H1 (cell line): ENCODE data around the gene CAMTA1. TPM values are rescaled to one million over a fixed set of nuclear protein-coding genes. Genes with fewer than 3 reads are reported as not detected.

Experiments
- CTCF ChIA-PET: fragments of 300-600 bp; sonication (Branson Sonifier 250); formaldehyde crosslinking; loops from one replicate; lab custom pipeline; 2021; ENCODE audit not compliant: partially characterized antibody; lab: Charles Lee
- POLR2A ChIA-PET: fragments of 300-600 bp; sonication (Branson Sonifier 250); formaldehyde crosslinking; loops from one replicate; lab custom pipeline; 2021; ENCODE audit warnings: inconsistent platforms; ENCODE audit not compliant: partially characterized antibody; lab: Charles Lee
- DNase-seq, 2 experiments: peaks; one replicate each; pipeline versions ENCODE4 v3.0.0 to v3.0.0-alpha.2; 2010 to 2022; ENCODE audit warnings: low spot score in 2 of 2, low read depth in 1 of 2, mixed read lengths in 1 of 2
- FAIRE-seq: peaks from 2 replicates; lab custom pipeline; 2011; peaks lifted over from hg19 to GRCh38; lab: Jason Lieb, UNC
- H2AFZ ChIP-seq: 2 replicates; pipeline ENCODE4 v1.8.1; 2012; ENCODE audit warnings: low read length, inconsistent platforms
- H2AK5ac ChIP-seq: 2 replicates; pipeline ENCODE4 v1.6.1; 2013; ENCODE audit warnings: low read depth, low read length
- H2BK120ac ChIP-seq: replicated peaks from 2 replicates; pipeline ENCODE3; 2013; ENCODE audit warnings: low read depth, low read length, inconsistent platforms
- H2BK12ac ChIP-seq: 2 replicates; pipeline ENCODE4 v1.6.1; 2013; ENCODE audit warnings: low read depth, low read length
- H2BK15ac ChIP-seq: 2 replicates; pipeline ENCODE4 v1.6.1; 2013; ENCODE audit warnings: low read length
- H2BK20ac ChIP-seq: 2 replicates; pipeline ENCODE4 v1.6.1; 2013; ENCODE audit warnings: low read length
- H2BK5ac ChIP-seq: 2 replicates; pipeline ENCODE4 v1.6.1; 2013; ENCODE audit warnings: low read depth, low read length
- H3K14ac ChIP-seq: 2 replicates; pipeline ENCODE4 v1.6.1; 2013; ENCODE audit warnings: inconsistent platforms; ENCODE audit not compliant: insufficient read length
- H3K18ac ChIP-seq: 2 replicates; pipeline ENCODE4 v1.6.1; 2013; ENCODE audit warnings: low read length; ENCODE audit errors: extremely low read depth
- H3K23ac ChIP-seq: 2 replicates; pipeline ENCODE4 v1.6.1; 2013; ENCODE audit warnings: inconsistent platforms; ENCODE audit not compliant: insufficient read length
- H3K23me2 ChIP-seq: 2 replicates; pipeline ENCODE4 v1.6.1; 2013; ENCODE audit warnings: low read depth, low read length
- H3K27ac ChIP-seq: 2 replicates; pipeline ENCODE4 v1.6.1; 2011; ENCODE audit warnings: low read depth, low read length, inconsistent platforms
- H3K27me3 ChIP-seq, 4 experiments: replicated peaks in 1 of 4; 1 replicate in 1 of 4; 2 replicates in 3 of 4; pipeline versions ENCODE4 v1.6.1 to v1.8.1; 2011 to 2013; ENCODE audit warnings: low read length in 3 of 4, mild to moderate bottlenecking in 3 of 4, inconsistent platforms in 2 of 4, mixed read lengths in 2 of 4, moderate library complexity in 1 of 4; ENCODE audit not compliant: control insufficient read depth in 3 of 4, insufficient read depth in 3 of 4; ENCODE audit errors: extremely low read depth in 1 of 4
- H3K36me3 ChIP-seq, 4 experiments: 2 replicates each; pipeline versions ENCODE4 v1.6.1 to v1.8.1; 2011 to 2013; ENCODE audit warnings: mild to moderate bottlenecking in 4 of 4, low read length in 3 of 4, moderate library complexity in 2 of 4, control low read depth in 1 of 4, inconsistent platforms in 1 of 4; ENCODE audit not compliant: insufficient read depth in 4 of 4, control insufficient read depth in 2 of 4
- H3K4ac ChIP-seq: replicated peaks from 2 replicates; pipeline ENCODE3; 2013; ENCODE audit warnings: low read length, low read depth, mixed read lengths, inconsistent platforms; ENCODE audit not compliant: insufficient read length
- H3K4me1 ChIP-seq, 4 experiments: replicated peaks in 1 of 4; 1 replicate in 1 of 4; 2 replicates in 3 of 4; pipeline versions ENCODE4 v1.6.1 to v1.8.1; 2011 to 2013; ENCODE audit warnings: low read length in 3 of 4, inconsistent platforms in 2 of 4, mixed read lengths in 1 of 4; ENCODE audit not compliant: insufficient read depth in 4 of 4, control insufficient read depth in 3 of 4
- H3K4me2 ChIP-seq, 2 experiments: 2 replicates each; pipeline versions ENCODE4 v1.6.1 to v1.8.1; 2011 to 2013; ENCODE audit warnings: low read depth in 2 of 2, low read length in 2 of 2, control low read depth in 1 of 2, inconsistent platforms in 1 of 2, mild to moderate bottlenecking in 1 of 2; ENCODE audit not compliant: insufficient read depth in 1 of 2
- H3K4me3 ChIP-seq, 4 experiments: fragments of 200-600, 300-600 bp in 1 of 4; sonication (generic), shearing (Covaris generic), sonication (Bioruptor Twin) in 1 of 4; 2 replicates each; pipeline versions ENCODE4 v1.5.1 to v1.8.1; 2011 to 2016; ENCODE audit warnings: low read length in 4 of 4, low read depth in 3 of 4, control low read depth in 2 of 4, inconsistent platforms in 2 of 4, mild to moderate bottlenecking in 2 of 4, mixed read lengths in 1 of 4, moderate library complexity in 1 of 4; ENCODE audit not compliant: insufficient read depth in 2 of 4; ENCODE audit errors: extremely low read depth in 1 of 4
- H3K56ac ChIP-seq: replicated peaks from 2 replicates; pipeline ENCODE3; 2013; ENCODE audit warnings: low read depth, mild to moderate bottlenecking, mixed read lengths, low read length, inconsistent platforms; ENCODE audit not compliant: insufficient read length
- H3K79me1 ChIP-seq: 2 replicates; pipeline ENCODE4 v1.6.1; 2013; ENCODE audit warnings: low read depth, low read length, control low read depth
- H3K79me2 ChIP-seq, 2 experiments: 2 replicates each; pipeline versions ENCODE4 v1.6.1 to v1.8.1; 2012 to 2013; ENCODE audit warnings: low read length in 2 of 2, mild to moderate bottlenecking in 2 of 2, inconsistent platforms in 1 of 2; ENCODE audit not compliant: insufficient read depth in 2 of 2, control insufficient read depth in 1 of 2
- H3K9ac ChIP-seq, 4 experiments: replicated peaks in 1 of 4; 1 replicate in 1 of 4; 2 replicates in 3 of 4; pipeline versions ENCODE4 v1.6.1 to v1.8.1; 2011 to 2013; ENCODE audit warnings: low read depth in 3 of 4, low read length in 3 of 4, control low read depth in 2 of 4, mild to moderate bottlenecking in 2 of 4, moderate library complexity in 2 of 4, inconsistent platforms in 1 of 4; ENCODE audit errors: extremely low read depth in 1 of 4
- H3K9me3 ChIP-seq, 2 experiments: 2 replicates each; pipeline versions ENCODE4 v1.6.1 to v1.8.1; 2012 to 2013; ENCODE audit warnings: mild to moderate bottlenecking in 2 of 2, moderate library complexity in 2 of 2, control low read depth in 1 of 2, inconsistent platforms in 1 of 2, low read depth in 1 of 2, low read length in 1 of 2, mixed read lengths in 1 of 2; ENCODE audit not compliant: insufficient read depth in 2 of 2
- H4K20me1 ChIP-seq, 2 experiments: replicated peaks in 1 of 2; 2 replicates each; pipeline versions ENCODE3 to v1.8.1; 2011 to 2013; ENCODE audit warnings: inconsistent platforms in 2 of 2, low read length in 2 of 2, mild to moderate bottlenecking in 1 of 2; ENCODE audit not compliant: insufficient read depth in 2 of 2, control insufficient read depth in 1 of 2
- H4K5ac ChIP-seq: 2 replicates; pipeline ENCODE4 v1.6.1; 2013; ENCODE audit warnings: low read length, low read depth, mixed read lengths, inconsistent platforms; ENCODE audit not compliant: insufficient read length
- H4K8ac ChIP-seq: 2 replicates; pipeline ENCODE4 v1.8.0; 2013; ENCODE audit warnings: mild to moderate bottlenecking, moderate library complexity, low read length, inconsistent platforms; ENCODE audit not compliant: insufficient read depth; ENCODE audit errors: extremely low read depth
- H4K91ac ChIP-seq: replicated peaks from 2 replicates; pipeline ENCODE3; 2013; ENCODE audit warnings: low read length, mixed read lengths, inconsistent platforms; ENCODE audit not compliant: insufficient read length
- CBX8 ChIP-seq: fragments of 300-800, 300-1000 bp; sonication (generic); IDR thresholded peaks from 2 replicates; pipeline ENCODE4 v1.7.1; 2016; ENCODE audit warnings: low read depth, low read length, borderline replicate concordance
- POLR2AphosphoS5 ChIP-seq: IDR thresholded peaks from 2 replicates; pipeline ENCODE4 v1.6.1; 2011; ENCODE audit warnings: low read depth, low read length
- RXRA ChIP-seq: IDR thresholded peaks from 2 replicates; pipeline ENCODE4 v1.6.1; 2011; ENCODE audit warnings: low read depth, mild to moderate bottlenecking, low read length, moderate library complexity; ENCODE audit not compliant: insufficient read depth
- SP1 ChIP-seq: IDR thresholded peaks from 2 replicates; pipeline ENCODE4 v1.6.1; 2011; ENCODE audit warnings: low read depth, low read length
- SP4 ChIP-seq: IDR thresholded peaks from 2 replicates; pipeline ENCODE4 v1.6.1; 2012; ENCODE audit warnings: low read length, inconsistent platforms
- WGBS, 2 experiments: shearing (Covaris generic) in 1 of 2; methylation state at CpG; one replicate each; pipeline versions ENCODE4 v1.1.6 to v1.1.7; 2013 to 2015; ENCODE audit warnings: low lambda C conversion rate in 2 of 2, mixed read lengths in 2 of 2, inconsistent platforms in 1 of 2, low coverage in 1 of 2, missing lambda C conversion rate in 1 of 2; ENCODE audit not compliant: insufficient replicate concordance in 2 of 2, insufficient coverage in 1 of 2, insufficient read length in 1 of 2; ENCODE audit errors: extremely low coverage in 1 of 2, missing lambda C conversion rate in 1 of 2; 5-methylcytosine and 5-hydroxymethylcytosine counted together
- polyA plus RNA-seq, 7 experiments: library from polyadenylated mRNA; depleted of rRNA in 3 of 7; stranded (reverse) in 5 of 7; unstranded in 2 of 7; fragments of >200 nt in 5 of 7; fragments of 200-250 nt in 2 of 7; gene quantifications; 1 replicate in 5 of 7; 2 replicates in 1 of 7; 4 replicates in 1 of 7; pipeline versions ENCODE4 v1.2.1 to v1.2.3, GENCODE V29; 2011 to 2013; ENCODE audit warnings: missing spikeins in 2 of 7, mixed read lengths in 2 of 7
- total RNA-seq: library from RNA; stranded (reverse); fragmentation: NEBNext Ultra II Directional; extraction: Animal tissue kit (Norgen Biotek cat#: 25700); gene quantifications from 2 replicates; pipeline ENCODE4 v1.2.1, GENCODE V29; 2021

Gene CAMTA1
- total and polyA plus RNA-seq, 2 of the 8 experiments (the other 6 are each of a cell fraction or from before 2014, with no cell fraction given): 65.0 to 119 TPM

- FAIRE-seq: no peak
- Histone ChIP-seq H3K79me1 (no peaks in the 10 kb centered on the region), H2BK20ac (0 out of 2 replicates have a peak overlapping the region, but pooled peaks have one; percentile 61), H3K4me2 (no peak overlapping the region), H2BK120ac (no peak overlapping the region), H3K4me3 (no peak overlapping the region), H2BK5ac (0 out of 2 replicates have a peak overlapping the region, but pooled peaks have one; percentile 39), H2AFZ (peak overlapping the region; percentile 32; the same call in 1 of the 2 replicates), H3K27me3 (no peaks in the 10 kb centered on the region), H3K36me3 (no peaks in the 10 kb centered on the region), H3K4ac (no peak overlapping the region), H4K8ac (peak overlapping the region; percentile 71), H3K56ac (no peak overlapping the region), H4K91ac (peak overlapping the region; percentile 52), H3K23me2 (no peaks in the 10 kb centered on the region), H3K4me1 (peaks cover 0 to 6% (median 2%) of the 10 kb centered on the region in 4 experiments; a peak in 3 of 7 replicates), H3K9me3 (no peaks in the 10 kb centered on the region)
- POLR2A ChIA-PET: no interaction called here
- no peak for TF ChIP-seq POLR2AphosphoS5
- TF ChIP-seq RXRA: no peak
- TF ChIP-seq CBX8: no peak
- no peak for TF ChIP-seq SP1
- no peak for TF ChIP-seq SP4
- TF ChIP-seq, all 59 proteins: peak for 0
- WGBS, 2 experiments: 74% methylated on average over 12 of the region's 13 CpGs; no CpG with 5 or more reads in 1 of the 2 experiments
- no peak overlapping the region for H3K27ac ChIP-seq
- H3K14ac ChIP-seq: no peak overlapping the region
- CTCF ChIA-PET: interaction anchor here (2.4 kb wide), 1 partner anchor 10 kb away, joined by 6 read pairs; no protein-coding TSS in a partner anchor
- H3K9ac ChIP-seq: no peak overlapping the region
- H2BK15ac ChIP-seq: peak overlapping the region; percentile 92; the same call in 1 of the 2 replicates
- H4K20me1 ChIP-seq: no peaks in the 10 kb centered on the region
- H3K18ac ChIP-seq: no peak overlapping the region
- DNase-seq: peak in 1 of 2 experiments; percentile 48
- no peak overlapping the region for H2AK5ac ChIP-seq
- H3K79me2 ChIP-seq: no peaks in the 10 kb centered on the region
- 0 out of 2 replicates have a peak overlapping the region, but pooled peaks have one; percentile 29 for H2BK12ac ChIP-seq
- H3K23ac ChIP-seq: no peak overlapping the region
- H4K5ac ChIP-seq: no peak overlapping the region
Observed at GRCh38 chr1:7389201-7389905, 604.1 kb downstream of the CAMTA1 start.
